DLD1 (cell line): ENCODE results near the gene ZMYND8.
"Not testable (repeated sequence)": the region's sequence is repeated elsewhere in the genome, so short reads cannot be mapped to it uniquely, and the experiment has no call there.

Source experiments
- in situ Hi-C: cut with HindIII; loops from 2 replicates; pipeline ENCODE4 v1.10.0; 2017; ENCODE audit warnings: low sequenced_read_pairs

The ZMYND8 gene

DNA sequence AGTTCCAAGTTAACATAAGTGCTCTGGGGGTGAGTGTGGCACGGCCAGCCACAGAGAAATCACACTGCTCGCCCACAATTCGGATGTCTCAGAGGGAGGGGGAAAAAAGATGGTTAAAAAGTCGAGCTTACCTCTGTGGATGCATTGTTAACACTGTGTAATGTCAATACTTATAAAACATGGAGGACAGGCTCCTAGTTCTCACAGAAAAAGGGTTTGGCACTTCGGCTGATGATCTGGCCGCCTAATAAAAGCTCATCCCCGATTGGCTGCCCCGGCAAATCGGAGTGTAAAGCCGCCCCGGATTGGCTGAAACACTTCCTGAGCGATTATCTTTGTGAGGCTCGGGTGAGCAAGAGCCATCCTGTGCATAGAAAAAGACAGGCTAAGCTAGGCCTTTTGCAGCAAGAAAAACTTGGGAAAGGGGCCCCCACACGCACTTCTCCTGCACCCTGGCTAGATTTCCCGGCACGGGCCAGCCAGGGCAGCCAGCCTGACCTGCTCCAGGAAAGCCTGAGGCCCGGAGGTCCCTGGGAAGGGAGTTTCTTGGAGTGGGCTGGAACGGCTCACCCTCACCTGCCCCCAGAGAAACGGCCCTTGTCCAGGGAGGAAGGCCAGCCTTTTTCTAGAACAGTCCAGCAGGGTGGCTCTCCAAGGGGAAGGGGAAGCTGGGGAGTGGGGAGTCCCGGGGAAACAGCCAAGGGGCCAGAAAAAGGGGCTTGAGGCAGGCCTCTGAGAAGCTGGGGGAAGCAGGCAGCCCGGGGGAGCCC, at the start of gene ZMYND8:
Gene ZMYND8 (minus strand): TSS at position 174 of the 770 bp plus-strand sequence. CDS start 29 bp downstream, at position 145.
- in situ Hi-C loops, result no loop called here

DNA sequence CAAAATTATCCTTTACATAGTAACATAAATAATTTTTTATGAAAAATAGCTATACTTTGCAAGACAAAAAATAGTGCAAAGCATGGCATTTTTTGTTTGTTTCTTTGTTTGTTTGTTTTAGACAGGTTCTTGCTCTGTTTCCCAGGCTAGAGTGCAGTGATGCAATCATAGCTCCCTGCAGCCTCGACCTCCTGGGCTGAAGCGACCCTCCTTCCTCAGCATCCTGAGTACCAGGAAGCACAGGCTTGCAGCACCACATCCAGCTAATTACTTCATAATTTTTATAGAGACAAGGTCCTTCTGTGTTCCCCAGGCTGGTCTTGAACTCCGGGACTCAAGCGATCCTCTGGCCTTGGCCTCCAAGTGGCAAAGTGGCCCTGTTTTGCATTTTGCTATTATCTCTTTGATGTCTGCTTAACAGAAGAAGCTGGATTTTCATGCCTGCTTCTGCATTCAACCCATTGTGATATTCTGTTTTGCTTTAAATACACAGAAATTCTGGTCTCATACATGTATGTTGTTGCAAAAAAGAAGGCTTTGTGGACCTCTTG, 49.4 kb upstream of the ZMYND8 start:
- in situ Hi-C loops, result no loop called here

DNA sequence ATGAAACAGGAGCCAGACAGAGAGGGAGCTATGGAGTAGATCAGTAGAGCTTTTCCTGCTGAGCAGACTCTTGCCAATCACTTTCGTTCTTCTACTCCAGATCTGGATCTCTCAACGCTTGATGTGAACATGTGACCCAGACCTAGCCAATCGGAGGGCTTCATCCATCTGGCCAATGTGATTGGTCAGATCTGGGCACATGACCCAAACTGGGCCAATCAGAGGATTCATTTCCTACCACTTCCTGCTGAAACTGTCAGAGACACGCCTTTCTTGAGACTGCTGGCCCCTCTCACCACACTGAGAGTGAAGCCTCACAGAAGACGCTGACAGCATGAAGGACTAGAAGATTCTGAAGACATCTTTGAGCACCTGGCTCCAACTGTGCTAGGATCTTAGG, 44.2 kb upstream of the ZMYND8 start:
- in situ Hi-C loops, result no loop called here

DNA sequence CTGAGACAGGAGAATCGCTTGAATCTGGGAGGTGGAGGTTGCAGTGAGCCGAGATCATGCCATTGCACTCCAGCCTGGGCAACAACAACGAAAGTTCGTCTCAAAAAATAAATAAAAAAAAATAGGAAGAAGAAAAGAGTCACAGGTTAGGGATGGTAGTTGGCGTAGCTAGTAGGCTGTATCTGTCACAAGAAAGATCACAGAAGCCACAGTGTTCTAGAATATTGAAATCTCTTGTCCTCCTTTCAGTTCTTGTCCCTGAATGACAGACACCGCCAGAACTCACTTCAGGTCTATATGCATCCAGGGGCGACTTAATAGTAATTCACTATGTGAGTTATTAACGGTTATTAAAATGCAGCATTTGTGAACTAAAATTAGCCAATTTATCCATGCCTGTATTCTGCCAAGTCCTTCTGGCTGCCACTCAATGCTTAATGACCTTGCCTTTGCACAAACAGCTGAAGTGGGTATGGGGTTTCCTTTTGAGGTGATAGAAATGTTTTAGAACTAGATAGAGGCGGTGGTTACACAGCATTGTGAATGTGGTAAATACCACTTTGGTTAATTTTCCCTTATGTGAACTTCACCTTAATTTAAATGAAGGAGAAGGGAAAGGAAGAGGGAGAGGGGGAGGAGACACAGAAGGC, 41.3 kb upstream of the ZMYND8 start:
- in situ Hi-C loops, result no loop called here

DNA sequence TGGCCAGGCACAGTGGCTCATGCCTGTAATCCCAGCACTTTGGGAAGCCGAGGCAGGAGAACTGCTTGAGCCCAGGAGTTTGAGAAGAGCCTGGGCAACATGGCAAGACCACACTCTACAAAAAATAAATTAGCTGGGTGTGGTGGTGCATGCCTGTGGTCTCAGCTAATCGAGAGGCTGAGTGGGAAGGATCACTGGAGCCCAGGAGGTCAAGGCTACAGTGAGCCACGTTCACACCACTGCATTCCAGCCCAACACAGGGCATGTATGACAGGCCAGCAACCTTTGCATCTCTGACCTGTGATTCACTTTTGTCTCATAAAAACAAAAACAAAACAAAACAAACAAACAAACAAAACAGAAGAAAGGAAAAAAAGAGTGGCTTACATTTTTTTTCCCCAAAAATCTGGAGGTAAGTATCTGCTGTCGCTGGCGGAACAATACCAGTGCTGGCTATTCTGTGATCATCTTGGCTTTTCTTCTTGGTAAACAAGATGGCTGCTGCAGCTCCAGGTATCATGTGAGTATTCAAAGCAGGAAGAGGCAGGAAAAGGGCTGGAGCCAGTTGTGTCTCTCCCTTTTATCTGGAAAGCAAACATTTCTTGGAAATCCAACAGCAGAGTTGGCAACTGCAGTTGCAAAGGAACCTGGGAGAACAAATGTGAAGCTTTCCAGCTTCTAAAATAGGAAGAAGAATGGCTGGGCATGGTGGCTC, 40.4 kb upstream of the ZMYND8 start:
- in situ Hi-C loops, result no loop called here

DNA sequence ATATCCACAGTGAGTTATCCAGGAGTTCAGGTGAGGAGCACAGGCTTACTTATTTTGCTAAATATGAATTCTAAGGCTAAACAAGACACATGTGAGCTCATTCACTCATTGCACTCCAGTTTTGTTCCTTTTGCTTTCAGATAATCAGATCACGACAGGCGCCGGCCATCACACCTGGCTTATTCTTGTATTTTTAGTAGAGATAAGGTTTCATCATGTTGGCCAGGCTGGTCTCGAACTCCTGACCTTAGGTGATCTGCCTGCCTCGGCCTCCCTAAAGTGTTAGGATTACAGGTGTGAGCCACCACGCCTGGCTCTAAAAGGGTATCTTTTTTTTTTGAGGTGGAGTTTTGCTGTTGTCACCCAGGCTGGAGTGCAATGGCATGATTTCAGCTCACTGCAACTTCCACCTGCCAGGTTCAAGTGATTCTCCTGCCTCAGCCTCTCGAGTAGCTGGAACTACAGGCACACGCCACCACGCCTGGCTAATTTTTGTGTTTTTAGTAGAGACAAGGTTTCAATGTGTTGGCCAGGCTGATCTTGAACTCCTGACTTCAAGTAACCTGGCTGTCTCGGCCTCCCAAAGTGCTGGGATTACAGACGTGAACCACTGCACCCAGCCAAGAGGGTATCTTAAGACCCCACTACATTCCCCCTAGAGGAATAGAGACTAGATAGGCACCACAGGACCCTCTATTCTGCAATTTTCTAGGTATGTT, 37.5 kb upstream of the ZMYND8 start:
- in situ Hi-C loops, result not testable (repeated sequence)

DNA sequence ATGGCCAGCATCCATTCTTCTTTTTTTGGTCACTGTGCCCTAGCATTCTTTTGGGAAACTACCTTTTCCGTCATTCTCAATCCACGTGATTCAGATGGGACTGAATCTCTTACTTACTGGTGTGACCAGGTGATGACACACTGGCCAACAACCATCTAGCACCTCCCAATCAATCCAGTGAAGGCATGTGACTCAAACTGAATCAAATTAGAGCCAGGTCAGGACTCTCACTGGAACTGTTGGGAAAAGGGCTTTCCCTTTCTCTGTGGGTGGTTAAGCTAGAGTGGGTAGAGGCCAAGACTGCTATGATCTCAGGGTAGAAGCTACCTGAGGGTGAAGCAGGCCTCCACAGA, 36.2 kb upstream of the ZMYND8 start:
- in situ Hi-C loops, result no loop called here

DNA sequence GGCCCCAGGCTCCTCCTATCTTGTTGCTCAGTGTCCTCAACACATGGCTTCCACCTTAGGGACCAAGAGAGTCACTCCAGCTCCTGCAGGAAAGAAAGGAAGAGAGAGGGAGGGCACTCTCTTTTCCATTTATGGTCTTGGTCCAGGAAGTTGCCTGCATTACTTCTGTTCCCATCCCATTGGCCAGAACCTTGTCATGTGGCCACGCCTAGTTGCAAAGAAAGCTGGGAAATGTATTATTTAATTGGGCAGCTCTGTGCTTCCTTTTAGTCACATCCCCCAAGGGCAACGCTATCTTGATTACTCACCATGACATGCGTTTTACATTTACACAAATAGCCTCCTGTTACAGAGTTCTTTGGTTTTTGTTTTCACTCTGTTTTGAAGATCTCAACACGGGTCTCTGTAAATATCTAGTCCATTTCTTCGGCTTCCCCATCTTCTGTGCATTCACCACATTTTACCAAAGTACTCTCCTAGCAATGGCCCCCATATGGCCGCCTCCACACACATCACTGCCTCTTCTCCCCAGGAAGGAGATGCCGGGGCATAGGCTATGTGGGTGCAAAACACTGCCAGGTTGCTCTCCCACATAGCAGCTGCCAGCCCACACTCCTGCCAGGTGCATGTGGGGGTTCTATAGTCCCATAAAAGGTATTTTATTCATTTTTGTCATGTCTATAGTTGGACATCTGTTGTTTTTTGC, 35.7 kb upstream of the ZMYND8 start:
- in situ Hi-C loops, result no loop called here

DNA sequence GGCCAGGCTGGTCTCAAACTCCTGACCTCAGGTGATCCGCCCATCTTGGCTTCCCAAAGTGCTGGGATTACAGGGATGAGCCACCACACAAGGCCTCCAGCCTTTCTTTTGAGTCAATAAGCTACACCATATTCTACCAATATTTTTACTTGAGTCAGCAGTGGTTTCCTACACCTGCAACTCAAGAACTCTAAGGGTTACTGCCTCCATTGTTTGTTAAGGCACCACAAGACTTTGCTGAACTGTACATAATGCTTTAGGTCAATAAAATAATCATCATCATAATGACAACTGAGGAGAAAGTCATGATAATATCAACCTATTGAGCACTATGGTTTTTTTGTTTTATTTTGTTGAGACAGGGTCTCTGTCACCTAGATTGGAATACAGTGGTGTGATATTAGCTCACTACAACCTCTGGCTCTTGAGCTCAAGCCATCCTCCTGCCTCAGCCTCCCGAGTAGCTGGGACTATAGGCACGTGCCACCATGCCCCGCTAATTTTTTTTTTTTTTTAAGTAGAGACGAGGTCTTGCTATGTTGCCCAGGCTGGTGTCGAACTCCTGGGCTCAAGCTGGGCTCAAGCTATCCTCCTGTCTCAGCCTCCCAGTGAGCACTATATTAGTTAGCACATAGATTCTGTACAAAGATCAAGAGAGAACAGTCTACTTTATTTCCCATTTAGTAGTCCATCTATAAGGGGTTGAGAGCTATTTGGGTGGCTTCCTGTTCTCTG, 34.9 kb upstream of the ZMYND8 start:
- in situ Hi-C loops, result no loop called here

DNA sequence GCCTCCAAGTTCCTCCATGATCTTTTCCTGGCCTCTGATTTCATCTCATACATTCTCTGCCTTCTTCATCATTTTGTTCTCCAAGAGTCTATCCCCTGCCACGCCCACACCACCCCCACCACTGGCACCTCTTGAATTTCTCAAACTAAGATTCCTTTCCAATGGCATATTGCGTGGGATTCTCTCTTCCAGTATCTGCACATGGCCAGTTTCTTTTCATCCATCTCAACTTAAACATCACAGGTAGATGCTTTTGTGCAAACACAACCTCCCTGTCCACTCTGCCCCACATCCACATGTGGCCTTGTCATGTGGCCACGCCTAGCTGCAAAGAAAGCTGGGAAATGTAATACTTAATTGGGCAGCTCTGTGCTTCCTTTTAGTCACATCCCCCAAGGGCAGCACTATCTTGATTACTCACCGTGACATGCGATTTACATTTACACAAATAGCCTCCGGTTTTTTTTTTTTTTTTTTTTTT, 33.4 kb upstream of the ZMYND8 start:
- in situ Hi-C loops, result loop anchor here (10.0 kb wide), 1 partner anchor 115 kb away; no protein-coding TSS in a partner anchor

DNA sequence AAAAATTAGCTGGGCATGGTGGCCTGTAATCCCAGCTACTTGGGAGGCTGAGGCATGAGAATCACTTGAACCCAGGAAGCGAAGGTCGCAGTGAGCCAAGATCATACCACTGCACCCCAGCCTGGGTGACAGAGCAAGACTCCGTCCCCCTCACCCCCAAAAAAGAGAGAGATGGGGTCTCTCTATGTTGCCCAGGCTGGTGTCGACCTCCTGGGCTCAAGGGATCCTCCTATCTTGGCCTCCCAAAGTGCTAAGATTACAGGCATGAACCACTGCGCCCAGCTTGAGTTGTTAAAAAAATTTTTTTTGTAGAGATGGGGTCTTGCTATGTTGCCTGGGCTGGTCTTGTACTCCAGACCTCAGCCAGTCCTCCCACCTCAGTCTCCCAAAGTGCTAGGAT, 29.5 kb upstream of the ZMYND8 start:
- in situ Hi-C loops, result loop anchor here (10.0 kb wide), 1 partner anchor 111 kb away; no protein-coding TSS in a partner anchor

DNA sequence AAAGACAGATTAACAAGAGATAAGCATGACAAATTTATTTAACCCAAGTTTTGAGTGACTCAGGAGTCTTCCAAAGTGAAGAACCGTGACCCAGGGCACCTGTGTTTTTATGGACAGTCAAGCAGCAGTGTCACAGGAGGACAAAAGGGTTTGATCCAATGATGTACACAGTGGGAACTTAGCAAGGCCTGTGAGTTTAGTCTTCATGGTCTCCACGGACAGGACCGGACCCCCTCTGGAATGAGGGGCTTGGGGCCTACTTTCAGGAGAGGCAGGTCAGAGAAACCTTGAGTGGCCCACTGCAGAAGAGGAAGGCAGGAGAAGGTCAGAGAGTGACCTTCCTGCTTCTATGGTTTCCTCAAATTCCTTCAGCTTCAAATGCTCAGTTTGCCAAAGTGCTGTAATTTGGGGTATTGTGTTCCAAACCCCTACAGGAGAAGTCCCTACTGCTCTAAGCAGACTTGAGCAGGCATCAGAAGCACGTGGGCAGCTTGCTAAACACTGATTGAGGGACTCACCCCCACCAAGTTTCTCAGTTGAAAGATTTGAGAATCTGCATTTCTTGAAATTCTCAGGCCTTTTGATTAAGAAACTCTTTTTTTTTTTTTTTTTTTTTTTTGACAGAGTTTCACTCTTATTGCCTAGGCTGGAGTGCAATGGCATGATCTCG, 26.4 kb upstream of the ZMYND8 start:
- in situ Hi-C loops, result loop anchor here (10.0 kb wide), 1 partner anchor 108 kb away; no protein-coding TSS in a partner anchor

DNA sequence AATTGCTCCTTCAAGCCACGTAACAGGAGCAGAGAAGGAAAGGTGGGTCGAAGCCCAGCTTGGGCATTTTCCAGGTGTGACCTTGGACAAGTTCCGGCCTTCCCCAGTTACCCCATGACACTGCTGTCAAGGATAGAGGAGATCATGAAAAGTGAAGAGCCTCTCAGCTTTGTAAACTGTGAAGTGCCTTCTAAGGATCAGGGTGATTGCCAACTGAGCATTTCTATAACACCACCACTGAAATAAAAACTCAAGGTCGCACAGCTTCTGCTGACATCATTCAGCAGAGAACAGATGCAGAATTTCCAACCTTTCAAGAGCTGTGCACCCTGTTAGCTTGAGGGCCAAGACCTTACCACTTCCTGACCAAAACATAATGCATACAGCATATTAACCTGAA, 24.0 kb upstream of the ZMYND8 start:
- in situ Hi-C loops, result loop anchor here (10.0 kb wide), 1 partner anchor 106 kb away; no protein-coding TSS in a partner anchor

DNA sequence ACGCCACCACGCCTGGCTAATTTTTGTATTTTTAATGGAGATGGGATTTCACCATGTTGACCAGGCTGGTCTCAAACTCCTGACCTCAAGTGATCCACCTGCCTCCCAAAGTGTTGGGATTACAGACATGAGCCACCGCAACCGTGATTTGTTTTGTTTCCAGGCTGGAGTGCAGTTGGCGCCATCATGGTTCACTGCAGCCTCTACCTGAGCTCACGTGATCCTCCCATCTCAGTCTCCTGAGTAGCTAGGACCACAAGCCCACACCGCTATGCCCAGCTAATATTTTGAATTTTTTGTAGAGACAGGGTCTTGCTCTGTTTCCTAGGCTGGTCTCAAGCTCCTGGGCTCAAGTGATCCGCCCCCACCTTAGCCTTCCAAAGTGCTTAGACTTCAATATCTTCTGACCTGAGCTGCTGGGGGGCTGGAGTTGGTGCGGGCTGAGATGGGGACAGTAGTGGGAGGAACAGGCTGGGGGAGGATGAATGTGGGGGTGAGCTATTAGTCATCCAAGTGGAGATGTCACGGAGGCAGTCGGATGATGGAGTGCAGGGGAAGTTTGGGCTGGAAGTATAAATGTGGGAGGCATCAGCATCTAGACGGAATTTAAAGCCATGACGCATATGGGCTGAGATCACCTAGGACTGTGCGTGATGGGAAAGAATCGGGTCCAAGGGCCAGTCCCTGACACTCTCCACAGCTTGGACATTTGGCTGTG, 23.1 kb upstream of the ZMYND8 start:
- in situ Hi-C loops, result loop anchor here (10.0 kb wide), 1 partner anchor 105 kb away; no protein-coding TSS in a partner anchor

DNA sequence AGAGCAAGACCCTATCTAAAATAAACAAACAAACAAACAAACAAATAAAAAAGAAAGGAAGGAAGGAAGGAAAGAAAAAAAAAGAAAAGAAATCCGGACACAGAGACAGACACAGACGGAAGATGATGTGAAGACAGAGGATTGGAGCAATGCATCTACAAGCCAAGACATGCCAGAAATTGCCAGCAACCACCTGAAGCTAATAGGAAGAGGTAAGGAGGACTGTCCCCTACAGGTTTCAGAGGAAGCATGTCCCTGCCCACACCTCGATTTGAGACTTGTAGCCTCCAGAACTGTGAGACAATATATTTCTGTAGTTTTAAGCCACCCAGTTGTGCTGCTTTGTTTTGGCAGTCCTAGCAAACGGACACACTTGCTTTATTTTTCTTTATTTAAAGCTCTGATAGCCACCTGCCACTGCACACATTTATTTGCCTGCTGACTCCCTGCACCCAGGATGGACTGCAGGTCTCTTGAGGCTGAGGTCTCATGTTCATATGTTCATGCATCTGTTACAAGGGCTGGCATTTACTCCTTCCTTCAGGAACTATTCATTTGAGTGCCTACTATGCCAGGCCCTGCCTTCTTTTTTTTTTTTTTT, 20.7 kb upstream of the ZMYND8 start:
- in situ Hi-C loops, result no loop called here

DNA sequence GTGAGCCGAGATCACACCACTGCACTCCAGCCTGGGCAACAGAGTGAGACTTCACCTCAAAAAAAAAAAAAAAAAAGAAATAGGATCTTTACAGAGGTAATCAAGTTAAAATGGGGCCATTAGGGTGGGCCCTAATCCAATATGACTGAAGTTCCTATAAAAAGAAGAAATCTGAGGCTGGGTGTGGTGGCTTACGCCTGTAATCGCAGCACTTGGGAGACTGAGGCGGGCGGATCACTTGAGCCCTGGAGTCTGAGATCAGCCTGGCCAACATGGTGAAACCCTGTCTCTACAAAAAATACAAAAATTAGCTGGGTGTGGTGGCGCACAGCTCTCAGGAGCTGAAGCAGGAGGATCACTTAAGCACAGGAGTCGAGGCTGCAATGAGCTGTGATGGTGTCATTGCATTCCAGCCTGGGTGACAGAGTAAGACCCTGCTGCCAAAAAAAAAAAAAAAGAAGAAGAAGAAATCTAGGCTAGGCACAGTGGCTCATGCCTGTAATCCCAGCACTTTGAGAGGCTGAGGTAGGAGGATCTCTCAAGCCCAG, 19.7 kb upstream of the ZMYND8 start:
- in situ Hi-C loops, result not testable (repeated sequence)

DNA sequence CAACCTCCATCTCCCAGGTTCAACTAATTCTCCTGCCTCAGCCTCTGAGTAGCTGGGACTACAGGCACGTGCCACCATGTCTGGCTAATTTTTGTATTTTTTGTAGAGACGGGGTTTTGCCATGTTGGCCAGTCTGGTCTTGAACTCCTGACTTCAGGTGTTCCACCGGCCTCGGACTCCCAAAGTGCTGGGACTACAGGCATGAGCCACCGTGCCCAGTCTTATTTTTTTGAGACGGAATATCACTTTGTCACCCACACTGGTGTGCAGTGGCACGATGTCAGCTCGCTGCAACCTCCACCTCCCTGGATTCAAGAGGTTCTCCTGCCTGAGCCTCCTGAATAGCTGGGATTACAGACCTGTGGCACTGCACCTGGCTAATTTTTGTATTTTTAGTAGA, 17.6 kb upstream of the ZMYND8 start:
- in situ Hi-C loops, result not testable (repeated sequence)
